GM19240 (cell line): ENCODE results near the gene SLC2A14.
A peak's percentile ranks its signal among the peaks of the same experiment; 100 is the strongest.
"Not testable (repeated sequence)": the region's sequence is repeated elsewhere in the genome, so short reads cannot be mapped to it uniquely, and the experiment has no call there.

Experiments
- DNase-seq: peaks from one replicate; pipeline ENCODE4 v3.0.0; 2011; ENCODE audit warnings: low spot score; ENCODE audit not compliant: insufficient read length

SLC2A14 gene

DNA sequence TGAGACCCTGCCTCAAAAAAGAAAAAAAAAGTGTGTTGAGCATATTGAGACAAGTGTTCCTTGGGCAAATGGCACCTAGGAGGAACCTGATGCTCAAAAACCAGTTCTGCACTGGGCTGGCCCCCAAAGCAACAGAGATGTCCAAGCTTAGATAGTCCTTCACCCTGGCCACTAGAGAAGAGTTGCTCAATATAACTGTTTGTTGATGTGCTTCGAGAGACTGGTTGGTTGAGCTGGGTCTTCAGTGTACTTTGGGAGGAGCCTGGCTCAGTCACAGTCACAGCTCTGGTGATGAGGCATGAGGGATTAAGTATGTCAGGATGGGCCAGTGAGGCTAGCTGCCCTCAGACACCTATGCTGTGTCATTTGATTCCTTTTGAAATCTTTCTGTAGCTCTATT, 38.0 kb downstream of the SLC2A14 start:
- no peak for DNase-seq

DNA sequence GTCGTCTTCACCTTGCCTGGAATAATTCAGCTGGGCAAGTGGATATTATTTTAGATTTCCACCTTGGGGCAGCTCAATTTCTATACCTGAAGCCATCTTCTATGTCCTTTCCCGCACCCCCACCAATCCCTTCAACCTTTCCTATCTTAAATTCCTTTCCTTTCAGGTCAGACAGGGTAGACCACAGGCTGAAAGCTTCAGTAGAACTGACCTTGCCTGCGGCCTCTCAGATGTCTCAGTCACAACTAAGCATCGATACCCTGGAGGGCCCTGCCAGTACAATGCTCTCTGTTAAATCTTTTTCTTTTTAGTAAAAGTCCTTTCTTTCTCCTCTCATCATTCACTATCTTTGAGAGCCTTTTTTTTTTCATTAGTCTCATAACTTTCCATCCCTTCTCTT, 38.9 kb downstream of the SLC2A14 start:
- no peak for DNase-seq

DNA sequence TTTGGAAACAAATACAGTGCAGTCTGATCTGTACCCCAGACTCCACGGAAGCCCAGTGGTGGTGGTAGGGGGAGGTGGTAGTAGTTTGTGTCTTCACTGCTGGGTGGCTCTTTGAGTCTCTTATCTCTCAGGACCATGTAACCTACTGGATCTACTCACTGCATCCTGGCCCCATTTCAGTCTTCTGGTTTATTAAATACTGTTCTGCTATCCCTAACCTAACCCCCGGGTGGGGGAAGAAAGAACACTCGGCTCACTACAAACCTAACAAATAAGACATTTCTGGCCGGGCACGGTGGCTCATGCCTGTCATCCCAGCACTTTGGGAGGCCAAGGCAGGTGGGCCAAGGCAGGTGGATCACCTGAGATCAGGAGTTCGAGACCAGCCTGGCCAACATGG, 39.5 kb downstream of the SLC2A14 start:
- not testable (repeated sequence) for DNase-seq

DNA sequence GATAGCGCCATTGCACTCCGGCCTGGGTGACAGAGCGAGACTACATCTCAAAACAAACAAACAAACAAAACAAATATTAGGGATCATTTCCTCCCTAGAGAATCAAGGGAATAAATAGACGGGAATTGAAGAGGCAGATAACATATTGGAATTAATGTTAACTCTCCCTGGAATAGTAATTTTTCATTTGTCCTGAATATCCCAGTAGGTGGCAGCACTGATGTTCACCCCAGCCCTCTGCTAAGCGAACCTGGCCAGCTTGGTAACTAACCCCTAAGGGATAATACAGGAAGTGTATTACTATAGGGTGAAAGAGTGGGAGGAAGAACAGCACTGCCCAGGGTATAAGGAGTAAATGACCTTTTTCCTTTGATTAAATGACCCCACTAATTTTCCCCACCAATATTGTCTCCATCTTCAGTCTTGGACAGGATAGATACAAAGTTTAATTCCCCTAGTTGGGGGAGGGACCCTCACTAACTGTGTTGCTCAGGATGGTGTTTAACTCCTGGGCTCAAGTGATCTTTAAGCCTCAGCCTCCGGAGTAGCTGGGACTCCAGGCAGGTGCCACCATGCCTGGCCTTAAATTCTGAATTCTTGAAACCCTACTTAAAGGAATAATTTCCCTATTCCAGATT, 40.5 kb downstream of the SLC2A14 start:
- peak; percentile 40 for DNase-seq

DNA sequence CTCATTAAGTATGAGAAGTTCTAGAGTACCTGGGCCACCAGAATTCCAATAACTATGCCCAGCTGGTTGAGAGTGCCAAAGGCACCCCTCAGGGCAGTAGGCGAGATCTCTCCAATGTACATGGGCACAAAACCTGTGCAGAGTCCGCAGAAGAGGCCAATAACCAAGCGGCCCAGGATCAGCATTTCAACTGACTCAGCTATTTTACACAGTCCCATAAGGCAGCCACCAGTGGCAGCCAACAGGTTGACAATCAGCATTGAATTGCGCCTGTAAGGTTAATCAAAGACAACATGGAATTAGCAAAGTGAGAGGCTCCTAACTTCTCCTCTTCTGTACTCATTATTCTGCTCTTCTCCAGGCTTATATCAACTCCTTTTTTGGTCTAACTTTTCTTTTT, 43.0 kb downstream of the SLC2A14 start:
- DNase-seq, result not testable (repeated sequence)

DNA sequence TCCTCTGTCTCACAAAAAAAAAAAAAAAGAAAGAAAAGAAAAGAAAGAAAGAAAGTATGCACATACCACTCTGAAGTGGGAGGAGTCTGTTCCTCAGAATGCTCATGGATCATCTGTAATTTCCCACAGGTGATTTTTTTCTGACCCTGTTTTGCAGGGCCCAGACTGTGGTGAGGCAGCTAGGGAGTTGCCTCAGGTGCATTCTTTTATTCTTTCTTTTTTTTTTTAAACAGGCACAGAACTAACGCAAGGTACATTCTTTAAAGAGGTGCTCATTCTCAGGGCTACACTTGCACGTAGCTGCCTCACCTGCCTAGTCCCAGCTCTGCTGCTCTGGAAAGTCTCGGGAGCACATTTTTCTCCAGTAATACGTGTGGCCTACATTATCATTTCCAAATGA, 47.0 kb downstream of the SLC2A14 start:
- DNase-seq, result not testable (repeated sequence)

DNA sequence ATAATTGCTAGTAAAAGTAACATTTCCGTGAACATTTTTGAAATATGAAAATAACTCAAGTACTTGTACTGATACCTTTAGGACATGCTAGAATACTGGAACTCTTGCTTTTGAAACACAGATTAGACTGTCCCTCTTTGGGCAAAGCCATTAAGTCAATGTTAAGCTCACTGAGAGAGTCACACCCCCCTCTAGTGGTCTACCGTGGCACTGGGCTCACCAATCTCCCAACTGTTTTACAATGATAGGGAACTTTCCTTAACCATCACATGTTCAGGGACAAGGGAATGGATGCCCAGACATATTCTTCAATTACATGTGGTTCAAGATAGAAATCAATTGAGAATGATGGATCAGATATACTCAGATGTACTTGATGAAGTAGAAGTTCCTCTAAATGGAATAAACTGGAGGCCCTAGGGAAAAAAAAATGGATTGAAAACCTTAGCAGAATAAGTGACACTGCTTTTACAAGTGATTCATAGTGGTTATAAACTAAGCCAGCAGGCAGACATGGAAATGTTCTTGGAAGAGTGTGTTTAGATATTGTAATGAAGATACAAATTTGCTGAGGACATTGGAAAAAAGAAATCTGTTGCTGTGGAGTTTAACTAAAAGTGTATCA, 65.7 kb downstream of the SLC2A14 start:
- DNase-seq, result peak; percentile 35

DNA sequence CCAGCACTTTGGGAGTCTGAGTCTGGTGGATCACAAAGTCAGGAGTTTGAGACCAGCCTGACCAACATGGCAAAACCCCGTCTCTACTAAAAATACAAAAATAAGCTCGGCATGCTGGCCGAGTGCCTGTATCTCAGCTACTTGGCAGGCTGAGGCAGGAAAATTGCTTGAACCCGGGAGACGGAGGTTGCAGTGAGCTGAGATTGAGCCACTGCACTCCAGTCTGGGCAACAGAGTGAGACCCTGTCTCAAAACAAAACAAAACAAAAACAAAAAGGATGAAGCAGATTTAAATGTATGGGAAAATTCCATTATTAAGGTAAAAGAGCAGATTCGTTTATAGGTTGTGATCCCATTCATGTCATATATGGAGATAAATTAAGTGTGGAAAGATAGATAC, 66.4 kb downstream of the SLC2A14 start:
- not testable (repeated sequence) for DNase-seq

DNA sequence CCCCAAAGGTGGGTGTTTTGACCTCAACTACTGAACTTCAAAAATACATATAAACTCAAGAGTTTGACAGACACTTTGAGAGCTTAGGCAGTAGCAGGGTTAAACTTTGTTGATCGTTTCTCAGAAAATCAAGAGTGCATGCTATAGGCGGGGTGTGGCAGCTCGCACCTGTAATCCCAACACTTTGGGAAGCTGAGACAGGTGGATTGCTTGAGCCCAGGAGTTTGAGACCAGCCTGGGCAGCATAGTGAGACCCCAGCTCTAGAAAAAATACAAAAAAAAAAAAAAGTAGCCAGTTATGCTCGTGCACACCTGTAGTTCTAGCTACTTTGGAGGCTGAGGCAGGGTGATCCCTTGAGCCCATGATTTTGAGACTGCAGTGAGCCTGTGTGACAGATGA, 71.3 kb downstream of the SLC2A14 start:
- no peak for DNase-seq

DNA sequence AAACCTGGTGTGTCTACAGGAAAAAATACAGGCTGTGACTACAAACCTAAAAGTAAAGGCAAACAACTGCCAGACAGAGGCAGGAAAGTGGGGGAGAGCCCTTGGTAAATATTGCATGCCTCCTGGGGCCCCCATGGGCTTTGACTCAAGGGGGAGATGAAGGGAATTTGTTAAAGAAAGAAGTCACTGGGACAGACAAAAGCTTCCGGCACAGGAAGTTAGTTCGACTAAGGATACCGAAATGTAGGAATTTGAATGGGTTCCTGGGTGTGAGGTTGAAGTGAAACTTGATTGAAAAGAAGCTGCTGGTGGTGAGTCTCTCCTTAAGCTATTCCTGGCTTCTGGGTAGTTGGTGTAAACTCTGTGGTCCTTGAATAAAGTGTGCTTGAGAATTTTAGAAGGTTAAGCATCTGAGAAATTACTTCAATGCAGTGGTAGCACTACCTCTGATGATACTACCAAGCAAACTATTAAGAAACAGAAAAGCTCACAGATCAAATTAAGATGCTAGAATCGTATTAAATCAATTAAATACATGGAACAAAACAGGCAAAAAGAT, 73.9 kb downstream of the SLC2A14 start:
- DNase-seq, result not testable (repeated sequence)

DNA sequence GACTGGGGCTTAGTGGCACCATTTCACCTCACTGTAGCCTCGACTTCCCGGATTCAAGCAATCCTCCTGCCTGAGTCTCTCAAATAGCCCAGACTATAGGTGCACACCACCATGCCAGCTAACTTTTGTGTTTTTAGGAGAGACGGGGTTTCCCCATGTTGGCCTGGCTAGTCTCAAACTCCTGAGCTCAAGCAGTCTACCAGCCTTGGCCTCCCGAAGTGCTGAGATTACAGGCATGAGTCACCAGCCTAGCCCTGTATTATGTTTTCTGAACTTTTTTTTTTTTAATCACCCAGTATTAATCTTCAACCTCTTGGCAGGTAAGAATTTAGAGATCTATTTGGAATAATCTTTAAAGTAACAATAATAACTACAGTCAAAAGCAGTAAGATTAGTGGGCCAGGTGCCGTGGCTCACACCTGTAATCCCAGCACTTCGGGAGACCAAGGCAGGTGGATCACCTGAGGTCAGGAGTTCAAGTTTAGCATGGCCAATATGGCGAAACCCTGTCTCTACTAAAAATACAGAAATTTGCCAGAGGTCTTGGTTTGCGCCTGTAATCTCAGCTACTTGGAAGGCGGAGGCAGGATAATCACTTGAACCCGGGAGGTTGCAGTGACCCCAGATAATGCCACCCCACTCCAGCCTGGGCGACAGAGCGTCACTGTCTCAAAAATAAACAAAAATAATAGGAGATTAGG, 74.9 kb downstream of the SLC2A14 start:
- no peak for DNase-seq

DNA sequence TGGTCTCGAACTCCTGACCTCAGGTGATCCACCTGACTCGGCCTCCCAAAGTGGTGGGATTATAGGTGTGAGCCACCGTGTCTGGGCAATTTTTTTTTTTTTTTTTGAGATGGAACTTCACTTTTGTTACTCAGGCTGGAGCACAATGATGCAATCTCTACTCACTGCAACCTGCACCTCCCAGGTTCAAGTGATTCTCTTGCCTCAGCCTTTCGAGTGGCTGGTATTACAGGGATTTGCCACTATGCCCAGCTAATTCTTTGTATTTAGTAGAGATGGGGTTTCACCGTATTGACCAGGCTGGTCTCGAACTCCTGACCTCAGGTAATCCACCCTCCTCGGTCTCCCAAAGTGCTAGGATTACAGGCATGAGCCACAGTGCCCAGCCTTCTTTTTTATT, 75.4 kb downstream of the SLC2A14 start:
- not testable (repeated sequence) for DNase-seq

DNA sequence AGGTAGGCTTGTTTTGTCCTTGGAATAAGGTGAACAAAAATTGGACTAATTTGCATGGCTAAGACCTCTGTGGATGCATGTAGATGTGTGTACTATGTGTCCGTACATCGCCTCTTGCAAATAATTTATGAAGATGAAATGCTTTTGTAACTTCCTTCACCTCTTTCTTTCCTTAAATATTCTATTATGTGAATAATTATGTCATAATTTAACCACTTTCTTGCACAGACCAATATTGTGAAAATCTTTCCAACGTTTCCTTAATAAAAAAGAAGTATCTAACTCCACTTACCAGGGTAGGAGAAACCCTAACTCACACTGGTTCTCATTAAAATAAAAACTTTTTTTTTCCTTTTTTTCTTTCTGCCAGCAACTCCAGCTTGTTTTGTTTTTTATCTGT, 79.5 kb downstream of the SLC2A14 start:
- DNase-seq, result no peak

DNA sequence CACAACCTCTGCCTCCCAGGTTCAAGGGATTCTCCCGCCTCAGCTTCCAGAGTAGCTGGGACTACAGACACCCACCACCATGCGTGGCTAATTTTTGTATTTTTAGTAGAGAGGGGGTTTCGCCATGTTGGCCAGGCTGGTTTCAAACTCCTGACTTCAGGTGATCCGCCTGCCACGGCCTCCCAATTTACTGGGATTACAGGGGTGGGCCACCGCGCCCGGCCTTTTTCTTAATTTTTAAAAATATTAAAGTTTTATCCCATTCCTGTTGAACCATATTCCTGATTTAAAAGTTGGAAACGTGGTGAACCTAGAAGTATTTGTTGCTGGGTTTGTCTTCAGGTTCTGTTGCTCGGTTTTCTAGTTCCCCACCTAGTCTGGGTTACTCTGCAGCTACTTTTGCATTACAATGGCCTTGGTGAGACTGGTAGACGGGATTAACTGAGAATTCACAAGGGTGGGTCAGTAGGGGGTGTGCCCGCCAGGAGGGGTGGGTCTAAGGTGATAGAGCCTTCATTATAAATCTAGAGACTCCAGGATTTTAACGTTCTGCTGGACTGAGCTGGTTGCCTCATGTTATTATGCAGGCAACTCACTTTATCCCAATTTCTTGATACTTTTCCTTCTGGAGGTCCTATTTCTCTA, 83.7 kb downstream of the SLC2A14 start, which contains the start of gene NANOG:
Gene NANOG (plus strand): TSS at position 519 of the 645 bp plus-strand sequence. CDS start 213 bp downstream, outside the sequence.
- DNase-seq, result not testable (repeated sequence)

DNA sequence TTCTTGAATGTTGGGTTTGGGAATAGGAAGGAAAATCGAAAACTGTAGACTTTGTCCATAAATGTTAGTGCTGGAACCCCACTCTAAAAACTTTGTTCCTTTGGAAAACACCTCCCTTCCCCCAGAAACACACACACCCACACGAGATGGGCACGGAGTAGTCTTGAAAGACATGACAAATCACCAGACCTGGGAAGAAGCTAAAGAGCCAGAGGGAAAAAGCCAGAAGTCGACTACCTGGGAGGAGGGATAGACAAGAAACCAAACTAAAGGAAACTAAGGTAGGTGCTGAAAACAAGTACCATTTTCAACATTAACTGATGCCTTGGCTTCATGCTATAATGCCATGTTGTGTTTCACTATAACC, 84.4 kb downstream of the SLC2A14 start:
- DNase-seq, result no peak

DNA sequence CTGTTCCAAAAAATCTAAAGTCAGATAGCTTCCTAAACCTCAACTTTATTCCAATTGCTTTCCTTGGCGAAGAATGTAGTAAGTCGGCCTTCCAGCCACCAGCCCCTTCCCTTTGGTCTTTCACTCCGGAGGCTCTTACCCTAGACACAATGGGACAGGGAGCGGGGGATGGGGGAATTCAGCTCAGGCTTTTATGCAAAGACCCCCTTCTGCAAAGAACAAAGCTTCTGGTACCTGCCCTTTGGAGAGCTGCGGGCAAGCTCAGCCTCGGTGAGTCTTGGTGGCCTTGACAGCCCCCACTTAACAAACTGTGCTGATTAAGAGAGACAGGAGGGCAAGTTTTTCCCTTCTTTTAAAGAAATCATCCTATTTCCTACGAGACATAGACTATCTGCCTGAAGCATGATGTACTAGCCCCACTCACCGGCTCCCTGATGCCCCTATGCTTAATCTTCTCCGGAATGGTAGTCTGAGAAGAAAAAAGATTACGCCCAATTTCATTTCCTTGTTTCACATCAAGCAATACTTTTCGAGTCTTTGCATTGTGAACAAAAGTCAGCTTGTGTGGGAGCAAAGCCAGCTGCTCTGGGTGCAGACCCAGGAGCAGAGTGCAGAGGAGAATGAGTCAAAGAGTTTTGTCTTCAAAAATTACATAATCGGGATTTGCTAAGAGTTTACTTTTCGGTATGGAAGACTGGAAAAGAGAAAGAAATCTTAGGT, 85.0 kb downstream of the SLC2A14 start:
- DNase-seq, result no peak

DNA sequence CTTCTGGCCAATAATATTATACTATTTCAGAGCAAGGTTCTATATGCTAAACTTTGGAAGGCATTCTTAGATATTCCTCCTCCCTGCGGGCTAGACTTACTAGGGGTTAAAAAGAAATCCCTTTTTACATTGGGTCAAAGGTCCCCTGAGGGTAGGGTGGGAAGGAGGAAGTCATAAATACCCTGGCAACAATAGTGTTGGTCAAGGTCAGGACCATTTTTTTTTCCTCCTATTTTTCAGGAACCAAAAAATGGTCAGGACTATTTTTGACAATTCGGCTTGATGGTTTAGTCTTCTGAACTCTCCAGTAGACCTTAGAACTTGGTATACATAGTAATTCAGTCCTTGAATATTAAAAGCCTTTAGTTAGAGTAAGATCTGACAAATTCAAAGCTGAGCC, 88.0 kb downstream of the SLC2A14 start:
- DNase-seq, result no peak

DNA sequence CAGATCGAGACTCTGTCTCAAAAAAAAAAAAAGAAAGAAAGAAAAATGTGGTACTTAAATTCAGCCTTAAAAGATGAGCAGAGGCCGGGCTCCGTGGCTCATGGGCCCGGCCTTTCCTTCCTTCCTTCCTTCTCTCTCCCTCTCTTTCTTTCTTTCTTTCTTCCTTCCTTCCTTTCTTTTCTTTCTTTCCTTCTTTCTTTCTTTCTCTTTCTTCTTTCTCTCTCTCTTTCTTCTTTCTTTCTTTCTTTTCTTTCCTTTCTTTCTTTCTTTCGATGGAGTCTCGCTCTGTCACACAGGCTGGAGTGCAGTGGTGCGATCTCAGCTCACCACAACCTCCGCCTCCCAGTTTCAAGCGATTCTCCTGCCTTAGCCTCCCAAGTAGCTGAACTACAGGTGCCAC, 89.3 kb downstream of the SLC2A14 start:
- DNase-seq, result not testable (repeated sequence)

DNA sequence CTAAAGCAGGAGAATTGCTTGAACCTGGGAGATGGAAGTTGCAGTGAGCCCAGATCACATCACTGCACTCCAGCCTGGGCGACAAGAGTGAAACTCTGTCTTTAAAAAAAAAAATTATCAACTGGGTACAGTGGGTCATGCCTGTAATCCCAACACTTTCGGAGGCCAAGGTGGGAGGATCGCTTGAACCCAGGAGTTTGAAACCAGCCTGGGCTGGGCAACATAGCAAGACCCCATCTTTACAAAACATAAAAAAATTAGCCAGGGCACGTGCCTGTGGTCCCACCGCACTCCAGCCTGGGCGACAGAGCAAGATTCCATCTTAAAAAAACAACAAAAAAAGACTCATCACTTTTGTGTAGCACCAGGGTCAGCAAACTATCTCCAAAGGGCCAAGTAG, 90.7 kb downstream of the SLC2A14 start:
- DNase-seq, result no peak

DNA sequence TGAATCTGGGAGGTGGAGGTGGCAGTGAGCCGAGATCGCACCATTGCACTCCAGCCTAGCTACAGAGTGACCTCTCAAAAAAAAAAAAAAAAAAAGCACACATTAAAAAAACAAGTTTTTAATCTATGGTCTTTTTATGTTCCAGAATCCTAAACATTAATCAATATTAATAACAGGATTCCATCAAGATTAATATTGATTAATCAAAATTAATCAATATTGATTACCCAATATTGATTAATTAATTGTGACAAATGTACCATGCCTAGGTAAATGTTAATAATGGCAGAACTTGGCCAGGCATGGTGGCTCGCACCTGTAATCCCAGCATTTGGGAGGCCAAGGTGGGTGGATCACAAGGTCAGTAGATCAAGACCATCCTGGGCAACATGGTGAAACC, 91.4 kb downstream of the SLC2A14 start:
- no peak for DNase-seq

DNA sequence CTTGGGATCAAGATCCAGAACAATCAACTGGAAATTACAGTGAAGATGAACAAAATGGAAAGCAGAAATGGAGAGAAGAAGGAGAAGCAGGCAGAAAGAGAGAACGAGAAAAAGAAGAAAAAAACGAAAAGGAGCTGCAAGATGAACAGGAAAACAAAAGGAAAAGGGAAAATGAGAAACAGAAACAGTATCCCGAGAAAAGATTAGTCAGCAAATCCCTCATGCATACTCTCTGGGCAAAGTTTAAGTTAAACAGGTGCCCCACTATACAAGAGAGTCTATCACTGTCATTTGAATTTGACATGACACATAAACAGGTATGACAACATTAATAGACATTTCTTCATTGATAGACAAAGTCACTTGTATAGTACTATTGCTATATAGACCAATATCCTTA, 102.7 kb downstream of the SLC2A14 start:
- no peak for DNase-seq
